ACC112 (cell line): Measurements from ENCODE around the gene CEACAM4.

Experiments used
- H2AFZ ChIP-seq: fragments of 200-600 bp; sonication (generic); one replicate; pipeline ENCODE4 v1.6.0; 2017; ENCODE audit warnings: antibody characterized with exemption, low read length; ENCODE audit not compliant: unreplicated experiment
- H3K27ac ChIP-seq: fragments of 200-600 bp; sonication (generic); 2 replicates; pipeline ENCODE4 v1.5.1; 2014; ENCODE audit warnings: low read depth, mild to moderate bottlenecking, antibody characterized with exemption, low read length, moderate library complexity
- H3K27me3 ChIP-seq: fragments of 200-600 bp; sonication (generic); 2 replicates; pipeline ENCODE4 v1.6.1; 2014; ENCODE audit warnings: mild to moderate bottlenecking, antibody characterized with exemption, low read length, moderate library complexity, mixed read lengths; ENCODE audit not compliant: insufficient read depth
- H3K36me3 ChIP-seq: fragments of 200-600 bp; sonication (generic); 2 replicates; pipeline ENCODE4 v1.6.1; 2016; ENCODE audit warnings: mild to moderate bottlenecking, antibody characterized with exemption, low read length, moderate library complexity, mixed read lengths; ENCODE audit not compliant: insufficient read depth
- H3K4me1 ChIP-seq: fragments of 200-600 bp; sonication (generic); one replicate; pipeline ENCODE4 v1.6.1; 2016; ENCODE audit warnings: low read length, mixed read lengths; ENCODE audit not compliant: insufficient read depth, unreplicated experiment, control insufficient read depth
- H3K4me3 ChIP-seq: fragments of 200-600 bp; sonication (generic); 2 replicates; pipeline ENCODE4 v1.5.1; 2014; ENCODE audit warnings: mild to moderate bottlenecking, low read depth, low read length
- H3K79me2 ChIP-seq: fragments of 200-600 bp; sonication (generic); one replicate; pipeline ENCODE4 v1.6.0; 2016; ENCODE audit warnings: low read length; ENCODE audit not compliant: control insufficient read depth, unreplicated experiment, insufficient read depth

Gene CEACAM4

DNA sequence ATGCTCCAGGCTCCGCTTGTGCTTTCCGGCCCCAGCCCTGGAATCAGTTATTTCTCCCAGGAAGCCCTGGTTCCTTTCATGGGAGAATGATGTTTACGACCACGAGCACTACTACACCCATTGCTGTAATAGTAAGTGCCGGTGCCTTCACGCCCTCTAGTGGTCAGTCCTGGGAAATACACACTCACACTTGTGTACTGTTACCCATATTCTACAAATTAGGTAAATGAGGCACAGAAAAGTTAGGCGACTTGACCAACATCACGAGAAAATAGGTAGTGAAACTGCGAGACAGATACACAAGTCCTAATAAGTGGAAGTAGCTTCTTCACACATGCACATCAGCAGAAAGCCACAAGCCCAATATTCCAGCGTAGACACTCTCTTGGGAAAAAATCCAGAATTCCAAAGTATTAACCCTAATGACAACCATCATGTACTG lies 29.3 kb downstream of the CEACAM4 start:
- H2AFZ ChIP-seq = no peak overlapping the region
- H3K79me2 ChIP-seq = no peaks in the 10 kb centered on the region
- H3K4me1 ChIP-seq = no peaks in the 10 kb centered on the region
- no peak overlapping the region for H3K4me3 ChIP-seq
- H3K27ac ChIP-seq = no peak overlapping the region
- H3K27me3 ChIP-seq = peaks cover 17% of the 10 kb centered on the region; the same call in 1 of the 2 replicates
- no peaks in the 10 kb centered on the region for H3K36me3 ChIP-seq

DNA sequence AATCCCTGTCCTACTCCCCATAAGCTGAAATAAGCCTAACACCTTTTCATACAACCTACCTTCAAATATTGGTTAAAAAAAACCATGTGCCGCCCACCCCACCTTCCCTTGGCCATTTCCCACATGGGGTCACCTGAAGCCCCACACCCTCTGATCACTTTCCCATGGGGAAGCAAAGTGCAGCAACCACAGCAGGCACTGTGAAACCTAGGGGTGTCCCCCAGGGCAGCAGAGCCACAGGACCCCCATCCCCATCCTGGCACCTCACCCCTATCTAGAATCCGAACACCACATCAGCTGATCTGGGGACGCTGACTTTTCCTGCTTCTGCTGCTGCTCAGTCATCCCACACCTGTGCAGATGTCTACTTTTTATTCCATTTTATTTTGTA lies 31.0 kb downstream of the CEACAM4 start:
- Histone ChIP-seq H3K27ac (no peak overlapping the region), H3K27me3 (peaks cover 11% of the 10 kb centered on the region; the same call in 1 of the 2 replicates), H3K36me3 (no peaks in the 10 kb centered on the region), H3K79me2 (no peaks in the 10 kb centered on the region), H2AFZ (no peak overlapping the region), H3K4me3 (no peak overlapping the region), H3K4me1 (no peaks in the 10 kb centered on the region)

DNA sequence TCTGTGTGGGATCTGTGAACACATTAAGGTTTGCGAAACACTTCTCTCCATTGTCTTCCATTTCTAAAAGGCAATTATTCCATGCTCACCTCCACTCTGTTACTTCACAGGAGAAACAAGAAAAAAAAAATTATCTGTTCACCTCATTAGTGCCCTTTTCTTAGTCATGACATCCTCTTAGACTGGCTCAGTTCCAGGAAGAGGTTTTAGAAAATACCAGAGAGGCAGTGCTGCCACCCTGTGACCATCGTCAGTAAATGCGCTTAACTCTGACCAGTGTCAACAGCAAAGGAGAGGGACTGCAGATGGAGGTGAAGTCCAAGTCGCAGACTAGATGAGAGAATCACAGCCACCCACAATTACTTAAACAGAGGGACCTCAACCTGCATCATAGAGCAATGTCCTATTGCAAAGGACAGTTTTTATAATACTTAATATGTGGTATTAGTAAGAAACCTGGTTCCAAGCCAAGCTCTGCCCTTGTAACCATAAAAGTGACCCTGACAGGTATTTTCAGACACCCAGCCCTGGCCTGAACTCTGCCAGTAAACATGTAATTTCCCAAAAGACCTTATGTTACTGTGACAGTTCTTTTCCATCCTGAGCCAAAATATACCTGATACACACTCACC lies 31.5 kb downstream of the CEACAM4 start:
- Histone ChIP-seq H3K4me1 (no peaks in the 10 kb centered on the region), H3K4me3 (no peak overlapping the region), H3K79me2 (no peaks in the 10 kb centered on the region), H3K36me3 (no peaks in the 10 kb centered on the region), H3K27ac (no peak overlapping the region), H2AFZ (no peak overlapping the region), H3K27me3 (peaks cover 11% of the 10 kb centered on the region; the same call in 1 of the 2 replicates)

DNA sequence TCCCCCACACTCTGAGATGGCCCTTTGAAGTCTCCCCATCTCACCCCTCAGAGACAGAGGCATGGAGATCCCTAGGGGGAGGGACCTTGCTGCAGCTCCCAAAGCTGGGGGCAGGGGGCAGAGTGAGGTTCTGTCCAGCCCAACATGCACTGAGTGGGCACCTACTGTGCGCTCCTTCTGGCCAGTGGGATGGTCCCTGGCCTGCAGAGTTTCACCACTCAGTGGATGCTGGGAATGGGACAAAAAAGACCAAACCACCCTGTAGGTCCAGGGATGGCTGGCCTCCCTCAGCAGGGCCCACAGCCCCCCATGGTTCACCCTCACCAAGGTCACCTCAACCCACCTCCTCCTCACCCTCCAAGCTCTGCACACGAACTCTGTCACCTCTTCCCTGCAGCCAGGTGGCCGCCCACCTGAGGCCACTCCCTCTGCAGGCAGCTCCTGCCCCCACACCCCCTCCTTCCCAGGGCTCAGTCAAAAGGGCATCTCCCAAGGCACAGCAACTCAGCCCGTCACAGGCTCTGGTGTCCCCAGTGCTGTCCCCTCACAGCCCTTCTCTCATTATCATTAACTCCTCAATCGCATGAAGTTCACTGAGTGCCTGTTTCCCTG lies 34.8 kb downstream of the CEACAM4 start:
- Histone ChIP-seq H3K4me3 (no peak overlapping the region), H3K79me2 (no peaks in the 10 kb centered on the region), H3K27ac (no peak overlapping the region), H3K4me1 (no peaks in the 10 kb centered on the region), H3K27me3 (peaks cover 6% of the 10 kb centered on the region; the same call in 1 of the 2 replicates), H3K36me3 (no peaks in the 10 kb centered on the region), H2AFZ (no peak overlapping the region)

DNA sequence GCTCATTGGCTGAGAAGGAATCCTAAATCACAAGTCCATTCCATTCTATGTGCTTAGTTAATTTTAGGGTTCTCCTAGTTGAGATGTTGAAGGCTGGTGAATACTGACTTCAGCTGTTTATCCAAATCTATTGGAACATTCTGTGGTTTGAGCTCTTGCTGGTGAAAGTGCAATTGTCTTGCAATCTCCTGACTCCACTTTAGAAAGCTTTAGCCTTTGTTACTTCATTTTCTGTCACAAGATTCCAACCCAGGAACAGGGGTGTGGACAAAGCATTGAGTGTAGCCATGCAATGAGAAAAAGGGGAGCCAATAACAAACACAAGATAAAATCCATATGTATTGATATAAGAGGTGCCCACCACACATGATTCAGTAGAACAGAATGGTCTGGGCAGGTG lies 35.9 kb downstream of the CEACAM4 start:
- Histone ChIP-seq H3K4me3 (no peak overlapping the region), H3K27me3 (peaks cover 4% of the 10 kb centered on the region; the same call in 1 of the 2 replicates), H3K4me1 (no peaks in the 10 kb centered on the region), H3K27ac (no peak overlapping the region), H3K36me3 (no peaks in the 10 kb centered on the region), H2AFZ (no peak overlapping the region), H3K79me2 (no peaks in the 10 kb centered on the region)

DNA sequence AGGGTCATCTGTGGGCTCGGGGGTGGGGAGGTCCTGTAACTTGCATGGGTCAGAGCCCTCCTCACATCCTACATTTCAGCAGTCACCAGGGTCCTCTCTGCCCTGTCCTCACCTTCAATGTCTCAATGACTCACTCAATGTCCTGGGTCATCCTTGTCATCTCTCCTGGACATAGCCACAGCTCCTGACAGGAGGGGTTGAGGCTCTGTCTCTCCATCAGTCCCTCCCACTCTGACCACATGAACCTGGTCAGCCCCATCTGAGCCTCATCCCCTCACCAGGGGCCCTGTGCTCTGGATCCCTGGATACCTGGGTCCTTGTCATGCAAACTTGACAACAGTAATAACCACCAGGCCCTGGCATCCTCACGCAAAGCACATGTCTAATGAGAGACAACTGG lies 37.5 kb downstream of the CEACAM4 start:
- no peak overlapping the region for H3K4me3 ChIP-seq
- peaks cover 4% of the 10 kb centered on the region; the same call in 1 of the 2 replicates for H3K27me3 ChIP-seq
- H3K4me1 ChIP-seq = no peaks in the 10 kb centered on the region
- no peaks in the 10 kb centered on the region for H3K36me3 ChIP-seq
- no peak overlapping the region for H3K27ac ChIP-seq
- H3K79me2 ChIP-seq = no peaks in the 10 kb centered on the region
- H2AFZ ChIP-seq = no peak overlapping the region

DNA sequence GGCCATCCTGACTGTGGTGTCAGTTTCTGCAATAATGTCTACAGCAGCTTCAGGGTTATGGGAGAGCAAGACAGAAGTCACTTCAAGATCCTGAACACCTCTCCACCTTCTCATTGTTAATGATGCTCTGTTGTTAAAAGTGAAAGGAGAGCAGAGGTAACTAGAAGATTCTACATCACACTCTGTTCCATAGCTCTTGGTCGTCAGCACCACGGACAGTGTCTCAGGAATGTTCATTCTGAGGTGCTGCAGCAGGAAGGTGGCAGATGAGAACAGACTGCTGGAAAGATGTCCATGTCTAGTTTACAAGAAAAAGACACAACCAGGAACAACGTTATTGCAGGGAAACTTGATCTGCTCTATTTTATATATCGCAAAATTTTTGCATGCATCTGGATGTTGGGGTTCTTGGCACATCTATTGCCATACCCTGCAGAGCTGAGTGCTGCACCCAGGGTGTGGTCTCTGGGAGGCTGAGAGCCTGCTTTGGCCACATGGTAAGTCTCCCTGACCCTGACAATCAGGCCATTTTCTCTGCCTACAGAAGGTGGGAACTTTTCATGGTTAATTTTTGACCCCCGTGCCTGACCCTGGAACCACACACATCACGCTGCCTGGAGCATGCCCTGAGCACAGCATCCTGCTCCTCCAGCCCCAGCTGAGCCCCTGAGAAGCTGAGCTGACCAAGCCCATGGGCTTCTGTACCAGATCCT lies 38.2 kb downstream of the CEACAM4 start:
- H3K4me3 ChIP-seq = no peak overlapping the region
- H3K79me2 ChIP-seq = no peaks in the 10 kb centered on the region
- H3K27ac ChIP-seq = no peak overlapping the region
- H3K36me3 ChIP-seq = no peaks in the 10 kb centered on the region
- H2AFZ ChIP-seq = no peak overlapping the region
- H3K27me3 ChIP-seq = peaks cover 4% of the 10 kb centered on the region; the same call in 1 of the 2 replicates
- no peaks in the 10 kb centered on the region for H3K4me1 ChIP-seq

DNA sequence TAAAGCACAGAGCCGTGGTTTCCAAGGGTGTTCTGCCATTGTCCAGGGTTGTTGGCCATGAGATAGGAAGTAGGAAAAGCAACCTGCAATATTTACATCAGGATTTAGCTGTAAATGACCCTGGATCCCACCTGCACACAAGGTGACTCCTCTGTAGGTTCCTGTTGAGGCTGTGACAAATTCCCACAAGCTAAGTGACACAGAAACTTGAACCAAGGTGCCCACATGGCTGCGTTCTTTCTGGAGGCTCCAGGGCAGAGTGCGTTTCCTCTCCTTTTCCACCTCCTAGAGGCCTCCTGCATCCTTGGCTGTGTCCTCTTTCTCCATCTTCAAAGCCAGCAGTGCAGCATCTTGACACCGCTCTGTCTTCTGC lies 39.0 kb downstream of the CEACAM4 start:
- H2AFZ ChIP-seq = no peak overlapping the region
- no peaks in the 10 kb centered on the region; the same call in 1 of the 2 replicates for H3K27me3 ChIP-seq
- no peak overlapping the region for H3K27ac ChIP-seq
- H3K4me1 ChIP-seq = no peaks in the 10 kb centered on the region
- no peaks in the 10 kb centered on the region for H3K36me3 ChIP-seq
- H3K4me3 ChIP-seq = no peak overlapping the region
- no peaks in the 10 kb centered on the region for H3K79me2 ChIP-seq

DNA sequence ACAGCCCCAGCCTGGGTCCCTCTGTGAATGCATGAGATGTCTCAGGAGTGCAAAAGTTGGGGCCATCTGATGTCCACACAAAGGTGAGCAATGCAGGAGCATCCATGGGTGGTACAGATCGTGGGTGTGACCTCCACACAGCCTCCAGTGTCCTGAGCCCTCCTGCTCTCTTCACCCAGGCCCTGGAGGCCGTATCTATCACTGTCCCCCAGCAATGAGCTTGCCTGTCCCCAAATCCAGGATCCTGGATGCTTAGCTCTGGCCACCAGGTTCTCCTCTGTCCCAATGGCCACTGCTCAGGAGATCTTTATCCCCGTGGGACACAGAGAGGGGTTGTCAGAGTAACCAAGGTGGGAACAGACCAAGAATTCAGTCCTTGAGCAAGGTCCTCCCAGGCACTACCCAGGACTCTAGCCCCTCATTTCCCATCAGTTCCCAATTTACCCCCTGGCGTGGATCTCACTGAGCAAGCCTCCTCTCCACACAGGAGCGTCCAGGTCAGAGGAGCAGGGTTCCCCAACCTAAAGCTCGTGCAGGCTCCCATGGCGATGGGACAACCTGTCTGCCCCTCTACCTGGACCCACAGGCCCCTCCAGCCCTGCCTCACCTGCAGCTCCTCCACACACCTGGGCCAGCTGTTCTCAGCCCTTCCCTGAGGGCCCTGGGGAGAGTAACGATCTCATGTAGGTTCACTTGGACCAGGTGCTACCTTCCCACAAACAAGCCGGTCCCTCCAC lies 39.6 kb downstream of the CEACAM4 start:
- no peaks in the 10 kb centered on the region for H3K4me1 ChIP-seq
- no peak overlapping the region for H3K27ac ChIP-seq
- H3K4me3 ChIP-seq = no peak overlapping the region
- no peaks in the 10 kb centered on the region for H3K27me3 ChIP-seq
- no peaks in the 10 kb centered on the region for H3K79me2 ChIP-seq
- no peaks in the 10 kb centered on the region for H3K36me3 ChIP-seq
- H2AFZ ChIP-seq = no peak overlapping the region

DNA sequence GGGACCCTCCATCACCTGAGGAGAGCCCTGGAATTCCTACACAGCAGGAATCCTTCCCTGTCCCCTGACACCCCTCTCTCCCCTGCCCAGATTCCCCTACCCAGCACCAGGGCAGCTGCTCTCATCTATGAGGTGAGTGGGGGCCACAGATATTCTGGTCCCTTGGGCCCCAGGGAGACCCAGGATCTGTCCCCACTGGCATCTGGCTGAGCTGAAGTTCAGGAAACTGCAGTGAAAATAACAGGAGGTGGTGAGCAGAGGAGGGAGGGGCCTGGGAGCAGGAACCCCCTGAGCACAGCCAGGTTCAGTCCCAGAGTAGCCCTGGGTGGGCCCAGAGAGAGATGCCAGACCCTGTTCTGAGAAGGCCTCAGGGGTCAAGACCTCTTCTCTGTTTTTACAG lies 40.8 kb downstream of the CEACAM4 start:
- no peak overlapping the region for H3K4me3 ChIP-seq
- no peak overlapping the region for H2AFZ ChIP-seq
- H3K27ac ChIP-seq = no peak overlapping the region
- H3K79me2 ChIP-seq = no peaks in the 10 kb centered on the region
- H3K36me3 ChIP-seq = no peaks in the 10 kb centered on the region
- H3K4me1 ChIP-seq = no peaks in the 10 kb centered on the region
- no peaks in the 10 kb centered on the region for H3K27me3 ChIP-seq
